K562 (cell line): ENCODE results near the gene PKP1. TPM values are rescaled to one million over a fixed set of nuclear protein-coding genes. Genes with fewer than 3 reads are reported as not detected.

ENCODE experiments used
- LARP7 ChIP-seq: fragments of 450-650 bp; IDR thresholded peaks from 2 replicates; pipeline ENCODE4 v1.6.1; 2016
- MCM3 ChIP-seq: fragments of 450-650 bp; IDR thresholded peaks from 2 replicates; pipeline ENCODE4 v1.6.1; 2016
- MEF2A ChIP-seq: IDR thresholded peaks from 2 replicates; pipeline ENCODE4 v1.6.1; 2011; ENCODE audit warnings: low read depth, mild to moderate bottlenecking, low read length, moderate library complexity; ENCODE audit not compliant: control insufficient read depth
- RBM34 ChIP-seq: fragments of 200-400 bp; formaldehyde crosslinking; IDR thresholded peaks from 2 replicates; pipeline ENCODE4 v1.6.1; 2018; ENCODE audit warnings: low read length, borderline replicate concordance; ENCODE audit not compliant: insufficient read depth
- RREB1 ChIP-seq: fragments of 250-450 bp; sonication (Bioruptor Pico); IDR thresholded peaks from 2 replicates; pipeline ENCODE4 v1.4.0; 2020
- TEAD4 ChIP-seq, 2 experiments: sonication (generic) in 1 of 2; formaldehyde crosslinking in 1 of 2; IDR thresholded peaks; 2 replicates each; pipeline versions ENCODE4 v1.6.1 to v1.8.0; 2012 to 2022; ENCODE audit warnings: borderline replicate concordance in 1 of 2, inconsistent platforms in 1 of 2, low read length in 1 of 2, mild to moderate bottlenecking in 1 of 2, missing genetic modification reagents in 1 of 2
- ZBTB12 ChIP-seq: fragments of 250-450 bp; sonication (Bioruptor Pico); IDR thresholded peaks from 2 replicates; pipeline ENCODE4 v1.4.0; 2020
- polyA plus RNA-seq, 8 experiments: library from polyadenylated mRNA; depleted of rRNA in 4 of 8; stranded (reverse) in 5 of 8; unstranded in 3 of 8; fragments of >200 nt; fragmentation: Nextera tagmentation in 2 of 8; fragmentation: Illumina TruSeq in 1 of 8; extraction: Ambion mirVana in 2 of 8; extraction: Trizol in 1 of 8; gene quantifications; 2 replicates each; pipeline versions ENCODE4 v1.2.1 to v1.2.3, GENCODE V29; 2011 to 2014; ENCODE audit warnings: inconsistent platforms in 1 of 8, missing spikeins in 1 of 8
- total RNA-seq, 7 experiments: library from RNA; depleted of rRNA in 6 of 7; stranded (reverse); fragments of >200 nt in 6 of 7; fragmentation: Illumina TruSeq in 2 of 7; extraction: Trizol in 2 of 7; gene quantifications; 2 replicates each; pipeline versions ENCODE4 v1.2.1 to v1.2.3, GENCODE V29; 2011 to 2021; ENCODE audit warnings: low replicate concordance in 1 of 7
- TF ChIP-seq, protein P1 (sequence below): IDR thresholded peaks from 3 replicates; pipeline ENCODE4 v1.6.1; 2011; ENCODE audit warnings: borderline replicate concordance, mild to moderate bottlenecking, moderate library complexity; ENCODE audit not compliant: insufficient read length; ENCODE audit errors: extremely low read depth

PKP1 gene
- total and polyA plus RNA-seq, 9 of the 15 experiments (the other 6 are each of a cell fraction or from before 2014, with no cell fraction given): not detected

- TF ChIP-seq RREB1 (CRISPR knock-in tag) (no peak), ZBTB12 (CRISPR knock-in tag) (no peak), MCM3 (no peak), RBM34 (no peak), TEAD4 (IDR thresholded peaks at IDR 0.05; ENCODE audit: low read length) (no peak), TEAD4 (CRISPR knock-in tag; IDR thresholded peaks at IDR 0.05; ENCODE audit: borderline replicate concordance) (no peak), MEF2A (no peak), LARP7 (no peak)
- TF ChIP-seq, protein P1, sequence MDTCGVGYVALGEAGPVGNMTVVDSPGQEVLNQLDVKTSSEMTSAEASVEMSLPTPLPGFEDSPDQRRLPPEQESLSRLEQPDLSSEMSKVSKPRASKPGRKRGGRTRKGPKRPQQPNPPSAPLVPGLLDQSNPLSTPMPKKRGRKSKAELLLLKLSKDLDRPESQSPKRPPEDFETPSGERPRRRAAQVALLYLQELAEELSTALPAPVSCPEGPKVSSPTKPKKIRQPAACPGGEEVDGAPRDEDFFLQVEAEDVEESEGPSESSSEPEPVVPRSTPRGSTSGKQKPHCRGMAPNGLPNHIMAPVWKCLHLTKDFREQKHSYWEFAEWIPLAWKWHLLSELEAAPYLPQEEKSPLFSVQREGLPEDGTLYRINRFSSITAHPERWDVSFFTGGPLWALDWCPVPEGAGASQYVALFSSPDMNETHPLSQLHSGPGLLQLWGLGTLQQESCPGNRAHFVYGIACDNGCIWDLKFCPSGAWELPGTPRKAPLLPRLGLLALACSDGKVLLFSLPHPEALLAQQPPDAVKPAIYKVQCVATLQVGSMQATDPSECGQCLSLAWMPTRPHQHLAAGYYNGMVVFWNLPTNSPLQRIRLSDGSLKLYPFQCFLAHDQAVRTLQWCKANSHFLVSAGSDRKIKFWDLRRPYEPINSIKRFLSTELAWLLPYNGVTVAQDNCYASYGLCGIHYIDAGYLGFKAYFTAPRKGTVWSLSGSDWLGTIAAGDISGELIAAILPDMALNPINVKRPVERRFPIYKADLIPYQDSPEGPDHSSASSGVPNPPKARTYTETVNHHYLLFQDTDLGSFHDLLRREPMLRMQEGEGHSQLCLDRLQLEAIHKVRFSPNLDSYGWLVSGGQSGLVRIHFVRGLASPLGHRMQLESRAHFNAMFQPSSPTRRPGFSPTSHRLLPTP: no peak
These were observed 4.7 kb downstream of the PKP1 start (continued) for GRCh38 chr1:201288007-201288406.
